Measurements from ENCODE around the gene CHAT. TPM values are rescaled to one million over a fixed set of nuclear protein-coding genes. Genes with fewer than 3 reads are reported as not detected.

Gene CHAT
- total and polyA plus RNA-seq, 2 of the 13 experiments (the other 11 are each of a cell fraction or from before 2014, with no cell fraction given): not detected

GRCh38 chr10:49688261-49688846, 74.5 kb downstream of the CHAT start:
- no peak for FAIRE-seq
- Histone ChIP-seq H3K27ac (ENCODE audit: extremely low read length, insufficient read depth, low read length) (no peak overlapping the region), H3K4me2 (ENCODE audit: low read depth, low read length) (no peak overlapping the region), H3K4me1 (ENCODE audit: insufficient read depth, low read length) (no peaks in the 10 kb centered on the region), H3K79me2 (ENCODE audit: insufficient read depth, low read length) (no peaks in the 10 kb centered on the region), H3K27me3 (ENCODE audit: control insufficient read depth in 1 of 2, insufficient read depth in 2 of 2, low read length in 2 of 2) (peaks cover 7 to 44% of the 10 kb centered on the region in 2 experiments; a peak in 4 of 5 replicates), H3K9me3 (ENCODE audit: low read length) (no peaks in the 10 kb centered on the region), H2AFZ (ENCODE audit: low read length) (no peak overlapping the region), H4K20me1 (ENCODE audit: insufficient read depth, low read length) (no peaks in the 10 kb centered on the region), H3K9ac (ENCODE audit: insufficient read depth, low read depth, low read length) (no peak overlapping the region), H3K36me3 (replicated peaks in 1 of 2; ENCODE audit: control insufficient read depth in 1 of 2, insufficient read depth in 2 of 2, low read length in 2 of 2) (no peaks in the 10 kb centered on the region), H3K4me3 (replicated peaks in 1 of 3; ENCODE audit: insufficient read depth in 1 of 3, low read depth in 2 of 3, low read length in 3 of 3) (no peak overlapping the region)
- intact Hi-C loops (cut with micrococcal nuclease; ENCODE audit: unreplicated experiment): no loop called here
- 22% methylated on average over 8 of the region's 8 CpGs for WGBS (ENCODE audit: low lambda C conversion rate)
- POLR2A ChIA-PET: no interaction called here
- TF ChIP-seq DNMT3B (CRISPR knock-in tag; conservative IDR thresholded peaks at IDR 0.05) (no peak), ZNF775 (CRISPR knock-in tag; IDR thresholded peaks at IDR 0.05; ENCODE audit: borderline replicate concordance) (no peak), DMTF1 (CRISPR knock-in tag; IDR thresholded peaks at IDR 0.05) (no peak), ATM (IDR thresholded peaks at IDR 0.05; ENCODE audit: borderline replicate concordance) (no peak)
- no peak for ATAC-seq
- in situ Hi-C loops (cut with HindIII; ENCODE audit: extremely low pct_ligation_motif_present, low pct_unique_long_range_greater_than_20kb): no loop called here
- BruUV-seq (replicated peaks): no TSS peak
- no peak for DNase-seq (ENCODE audit: low spot score)
- CTCF ChIA-PET (ENCODE audit: low intra/inter-chr PET ratio, low total read pairs): no interaction called here

GRCh38 chr10:49688920-49689319, 75.1 kb downstream of the CHAT start:
- in situ Hi-C loops (cut with HindIII; ENCODE audit: extremely low pct_ligation_motif_present, low pct_unique_long_range_greater_than_20kb): no loop called here
- no peak overlapping the region for H2AFZ ChIP-seq (ENCODE audit: low read length)
- BruUV-seq (replicated peaks): no TSS peak
- H3K79me2 ChIP-seq (ENCODE audit: insufficient read depth, low read length): no peaks in the 10 kb centered on the region
- ChIA-PET CTCF (ENCODE audit: low intra/inter-chr PET ratio, low total read pairs) (no interaction called here), POLR2A (no interaction called here)
- no peak overlapping the region for H3K4me2 ChIP-seq (ENCODE audit: low read depth, low read length)
- H3K4me3 ChIP-seq (replicated peaks in 1 of 3; ENCODE audit: insufficient read depth in 1 of 3, low read depth in 2 of 3, low read length in 3 of 3): no peak overlapping the region
- ATAC-seq: no peak
- no peaks in the 10 kb centered on the region for H3K9me3 ChIP-seq (ENCODE audit: low read length)
- H4K20me1 ChIP-seq (ENCODE audit: insufficient read depth, low read length): no peaks in the 10 kb centered on the region
- no peak for DNase-seq (ENCODE audit: low spot score)
- H3K27ac ChIP-seq (ENCODE audit: extremely low read length, insufficient read depth, low read length): no peak overlapping the region
- H3K27me3 ChIP-seq (ENCODE audit: control insufficient read depth in 1 of 2, insufficient read depth in 2 of 2, low read length in 2 of 2): peaks cover 7 to 49% of the 10 kb centered on the region in 2 experiments; a peak in 4 of 5 replicates
- WGBS (ENCODE audit: low lambda C conversion rate): 47% methylated on average over 7 of the region's 7 CpGs
- no peaks in the 10 kb centered on the region for H3K36me3 ChIP-seq (replicated peaks in 1 of 2; ENCODE audit: control insufficient read depth in 1 of 2, insufficient read depth in 2 of 2, low read length in 2 of 2)
- H3K4me1 ChIP-seq (ENCODE audit: insufficient read depth, low read length): no peaks in the 10 kb centered on the region
- intact Hi-C loops (cut with micrococcal nuclease; ENCODE audit: unreplicated experiment): no loop called here
- FAIRE-seq: no peak
- no peak overlapping the region for H3K9ac ChIP-seq (ENCODE audit: insufficient read depth, low read depth, low read length)
- no peak for TF ChIP-seq SYNCRIP (IDR thresholded peaks at IDR 0.05; ENCODE audit: insufficient read depth, low read depth, low read length)
- no peak for TF ChIP-seq ZNF768 (CRISPR knock-in tag; IDR thresholded peaks at IDR 0.05)
- no peak for TF ChIP-seq CENPX (CRISPR knock-in tag; IDR thresholded peaks at IDR 0.05)
- no peak for TF ChIP-seq AKNA (CRISPR knock-in tag; IDR thresholded peaks at IDR 0.05; ENCODE audit: borderline replicate concordance)

Data from HepG2 (cell line).